ENCODE measurements around the gene CBFA2T3.

Gene CBFA2T3

DNA sequence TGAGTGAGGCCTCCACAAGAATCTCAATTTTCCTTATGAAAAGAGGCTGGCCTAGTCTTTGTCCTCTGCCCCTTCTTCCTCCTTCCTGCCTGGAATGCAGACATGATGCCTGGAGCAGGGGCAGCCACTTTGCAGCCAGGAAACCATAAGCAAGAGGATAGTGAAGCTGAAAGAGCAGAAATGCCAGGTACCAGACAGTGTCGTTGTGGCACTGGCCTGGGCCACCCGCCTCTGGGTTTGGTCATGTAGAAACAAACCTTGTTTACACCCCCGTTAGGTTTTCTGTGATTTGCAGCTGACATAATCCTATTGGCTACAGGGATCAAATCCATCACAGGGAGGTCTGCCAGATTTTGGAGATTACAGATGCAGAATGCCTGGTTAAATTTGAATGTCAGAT, 16.5 kb downstream of the CBFA2T3 start:
- Histone ChIP-seq H3K4me1 (peaks cover 41 to 83% (median 70%) of the 10 kb centered on the region in 10 experiments), H4K20me1 (peaks cover 53 to 92% (median 84%) of the 10 kb centered on the region in 11 experiments; a peak in 21 of 22 replicates), H3K4me3 (no peak overlapping the region), H3K27ac (no peak overlapping the region), H3K9ac (no peak overlapping the region), H3K4me2 (peak overlapping the region in 5 of 11 experiments; percentile 83 to 98 (median 95); a peak in 5 of 22 replicates), H3K36me3 (peaks cover 0 to 34% (median 27%) of the 10 kb centered on the region in 11 experiments; a peak in 18 of 22 replicates), H3K27me3 (peaks cover 0 to 67% (median 0%) of the 10 kb centered on the region in 11 experiments; a peak in 7 of 22 replicates), H3K9me3 (replicated peaks in 1 of 11) (peaks cover 0 to 10% (median 0%) of the 10 kb centered on the region in 11 experiments; a peak in 7 of 22 replicates)
- no peak for TF ChIP-seq Cebpa-rat (IDR thresholded peaks at IDR 0.05)

DNA sequence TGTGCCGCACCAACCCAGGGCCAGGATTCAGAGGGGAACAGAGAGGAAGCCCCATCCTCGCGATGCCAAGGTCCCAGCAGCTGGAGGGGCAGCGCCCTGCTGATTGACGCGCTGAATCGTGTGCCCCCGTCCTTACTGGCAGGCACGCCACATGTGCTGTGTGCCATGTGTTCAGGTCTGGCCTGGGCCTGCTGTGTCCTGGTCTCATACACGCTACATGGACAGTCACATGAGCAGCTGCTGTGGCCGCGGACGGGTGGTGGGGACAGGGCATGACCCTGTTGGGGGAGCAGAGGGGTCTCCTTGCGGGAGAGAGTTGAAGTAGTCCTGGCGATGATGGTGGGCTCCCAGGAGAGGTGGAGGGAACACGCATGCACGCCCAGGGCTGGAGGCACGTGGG, 18.0 kb downstream of the CBFA2T3 start:
- H3K4me2 ChIP-seq, result peak overlapping the region; percentile 83 to 99 (median 95)
- TF ChIP-seq Cebpa-rat (IDR thresholded peaks at IDR 0.05), result no peak
- H3K36me3 ChIP-seq, result peaks cover 0 to 31% (median 27%) of the 10 kb centered on the region in 11 experiments; a peak in 18 of 22 replicates
- H3K9ac ChIP-seq, result peak overlapping the region in 8 of 11 experiments; percentile 3 to 65 (median 43); a peak in 11 of 22 replicates
- peak overlapping the region in 6 of 11 experiments; percentile 2 to 65 (median 33); a peak in 6 of 22 replicates for H3K27ac ChIP-seq
- H3K4me3 ChIP-seq, result peak overlapping the region in 4 of 10 experiments; percentile 18 to 56 (median 30); a peak in 3 of 20 replicates
- H3K4me1 ChIP-seq, result peaks cover 37 to 73% (median 62%) of the 10 kb centered on the region in 10 experiments
- H3K27me3 ChIP-seq, result peaks cover 0 to 57% (median 0%) of the 10 kb centered on the region in 11 experiments; a peak in 7 of 22 replicates
- peaks cover 50 to 83% (median 76%) of the 10 kb centered on the region in 11 experiments; a peak in 21 of 22 replicates for H4K20me1 ChIP-seq
- peaks cover 0 to 10% (median 0%) of the 10 kb centered on the region in 11 experiments; a peak in 7 of 22 replicates for H3K9me3 ChIP-seq (replicated peaks in 1 of 11)

DNA sequence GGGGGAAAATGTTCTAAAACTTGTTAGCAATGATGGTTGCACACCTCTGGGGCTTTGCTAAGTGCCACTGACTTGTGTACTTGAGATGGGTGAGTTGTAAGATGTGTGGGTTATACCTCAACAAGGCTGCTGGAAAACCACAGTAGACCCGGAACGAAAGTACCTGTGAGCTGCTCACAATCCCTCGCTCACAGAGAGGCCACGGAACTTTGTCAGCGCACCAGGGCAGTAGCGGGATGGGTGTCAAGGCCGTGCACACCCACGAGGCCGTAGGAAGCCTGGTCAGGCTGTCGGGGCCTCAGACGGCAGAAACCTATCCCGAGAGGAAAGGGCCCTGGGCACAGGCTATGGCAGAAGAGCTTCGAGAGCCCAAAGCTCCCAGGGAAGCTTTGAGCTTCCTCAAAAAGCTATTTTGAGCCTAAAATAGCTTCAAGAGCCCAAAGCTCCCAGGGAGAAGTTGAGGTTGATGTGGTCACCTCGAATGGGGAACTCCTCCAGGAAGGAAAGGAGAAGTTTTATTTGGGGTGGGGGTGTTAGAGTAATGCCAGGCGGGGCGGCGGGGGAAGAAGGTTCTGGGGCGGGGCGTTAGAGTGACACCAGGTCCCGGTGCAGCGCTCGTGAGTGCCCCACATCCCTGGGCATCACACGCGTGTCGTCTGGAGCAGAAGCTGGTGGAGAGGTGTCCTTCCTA, 19.0 kb downstream of the CBFA2T3 start:
- H4K20me1 ChIP-seq, result peaks cover 60 to 83% (median 79%) of the 10 kb centered on the region in 11 experiments; a peak in 21 of 22 replicates
- peaks cover 0 to 10% (median 0%) of the 10 kb centered on the region in 11 experiments; a peak in 7 of 22 replicates for H3K9me3 ChIP-seq (replicated peaks in 1 of 11)
- H3K36me3 ChIP-seq, result peaks cover 0 to 23% (median 19%) of the 10 kb centered on the region in 11 experiments; a peak in 15 of 22 replicates
- TF ChIP-seq Cebpa-rat (IDR thresholded peaks at IDR 0.05), result no peak
- H3K27me3 ChIP-seq, result peaks cover 0 to 58% (median 0%) of the 10 kb centered on the region in 11 experiments; a peak in 7 of 22 replicates
- H3K4me2 ChIP-seq, result peak overlapping the region; percentile 83 to 99 (median 95)
- H3K27ac ChIP-seq, result peak overlapping the region in 10 of 11 experiments; percentile 19 to 70 (median 50); a peak in 16 of 22 replicates
- H3K9ac ChIP-seq, result peak overlapping the region; percentile 9 to 65 (median 43); a peak in 15 of 22 replicates
- peak overlapping the region in 8 of 10 experiments; percentile 28 to 56 (median 40); a peak in 12 of 20 replicates for H3K4me3 ChIP-seq
- peaks cover 37 to 72% (median 61%) of the 10 kb centered on the region in 10 experiments for H3K4me1 ChIP-seq

- H3K36me3 ChIP-seq, result peaks cover 0 to 19% (median 14%) of the 10 kb centered on the region in 11 experiments; a peak in 15 of 22 replicates
Observed at GRCh38 chr16:88957433-88957767, 19.6 kb downstream of the CBFA2T3 start.

GRCh38 chr16:88956546-88957432, 20.2 kb downstream of the CBFA2T3 start:
- peaks cover 0 to 14% (median 9%) of the 10 kb centered on the region in 11 experiments; a peak in 14 of 22 replicates for H3K36me3 ChIP-seq
- H3K4me2 ChIP-seq, result peak overlapping the region; percentile 83 to 99 (median 95)
- H3K27me3 ChIP-seq, result peaks cover 0 to 54% (median 0%) of the 10 kb centered on the region in 11 experiments; a peak in 7 of 22 replicates
- H3K4me1 ChIP-seq, result peaks cover 37 to 76% (median 62%) of the 10 kb centered on the region in 10 experiments
- peaks cover 0 to 10% (median 0%) of the 10 kb centered on the region in 11 experiments; a peak in 7 of 22 replicates for H3K9me3 ChIP-seq (replicated peaks in 1 of 11)
- peak overlapping the region in 9 of 11 experiments; percentile 3 to 70 (median 51); a peak in 15 of 22 replicates for H3K27ac ChIP-seq
- H3K4me3 ChIP-seq, result peak overlapping the region in 8 of 10 experiments; percentile 6 to 56 (median 40); a peak in 11 of 20 replicates
- peaks cover 72 to 83% (median 80%) of the 10 kb centered on the region in 11 experiments; a peak in 21 of 22 replicates for H4K20me1 ChIP-seq
- TF ChIP-seq Cebpa-rat (IDR thresholded peaks at IDR 0.05), result no peak
- H3K9ac ChIP-seq, result peak overlapping the region; percentile 6 to 65 (median 42); a peak in 16 of 22 replicates

More at GRCh38 chr16:88957433-88957767, 19.6 kb downstream of the CBFA2T3 start:
- H3K27me3 ChIP-seq, result peaks cover 0 to 54% (median 0%) of the 10 kb centered on the region in 11 experiments; a peak in 7 of 22 replicates
- peak overlapping the region; percentile 83 to 99 (median 95) for H3K4me2 ChIP-seq
- H3K4me1 ChIP-seq, result peaks cover 37 to 71% (median 59%) of the 10 kb centered on the region in 10 experiments
- peaks cover 0 to 10% (median 0%) of the 10 kb centered on the region in 11 experiments; a peak in 7 of 22 replicates for H3K9me3 ChIP-seq (replicated peaks in 1 of 11)
- peaks cover 66 to 83% (median 80%) of the 10 kb centered on the region in 11 experiments; a peak in 21 of 22 replicates for H4K20me1 ChIP-seq
- H3K4me3 ChIP-seq, result peak overlapping the region in 9 of 10 experiments; percentile 6 to 56 (median 39); a peak in 13 of 20 replicates
- no peak for TF ChIP-seq Cebpa-rat (IDR thresholded peaks at IDR 0.05)
- peak overlapping the region; percentile 6 to 65 (median 42); a peak in 17 of 22 replicates for H3K9ac ChIP-seq
- peak overlapping the region in 10 of 11 experiments; percentile 3 to 70 (median 52); a peak in 17 of 22 replicates for H3K27ac ChIP-seq

DNA sequence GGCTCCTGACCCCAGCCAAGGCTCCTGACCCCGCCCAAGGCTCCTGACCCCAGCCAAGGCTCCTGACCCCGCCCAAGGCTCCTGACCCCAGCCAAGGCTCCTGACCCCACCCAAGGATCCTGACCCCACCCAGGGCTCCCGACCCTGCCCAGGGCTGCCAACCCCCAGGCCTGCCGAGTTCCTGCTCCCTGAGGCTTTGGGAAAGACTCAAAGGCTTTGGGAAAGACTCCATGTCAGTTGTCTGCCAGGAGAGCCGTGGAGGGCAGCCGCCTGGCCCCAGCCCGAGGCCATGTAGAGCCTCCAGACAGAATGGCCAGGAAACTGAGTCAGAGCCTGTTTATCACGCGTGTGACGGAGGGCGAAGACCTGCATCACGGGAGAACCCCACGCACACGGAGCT, 21.1 kb downstream of the CBFA2T3 start:
- Histone ChIP-seq H3K27me3 (peaks cover 0 to 52% (median 0%) of the 10 kb centered on the region in 11 experiments; a peak in 7 of 22 replicates), H3K27ac (peak overlapping the region in 5 of 11 experiments; percentile 51 to 70 (median 60); a peak in 6 of 22 replicates), H3K36me3 (peaks cover 0 to 14% (median 8%) of the 10 kb centered on the region in 11 experiments; a peak in 11 of 22 replicates), H3K9me3 (replicated peaks in 1 of 11) (peaks cover 0 to 8% (median 0%) of the 10 kb centered on the region in 11 experiments; a peak in 5 of 22 replicates), H3K9ac (peak overlapping the region in 4 of 11 experiments; percentile 1 to 62 (median 28); a peak in 2 of 22 replicates), H3K4me2 (peak overlapping the region; percentile 83 to 99 (median 95)), H3K4me3 (no peak overlapping the region; a peak in 1 of 20 replicates), H4K20me1 (peaks cover 72 to 85% (median 82%) of the 10 kb centered on the region in 11 experiments; a peak in 21 of 22 replicates), H3K4me1 (peaks cover 37 to 76% (median 63%) of the 10 kb centered on the region in 10 experiments)
- TF ChIP-seq Cebpa-rat (IDR thresholded peaks at IDR 0.05), result no peak

- peaks cover 0 to 8% (median 0%) of the 10 kb centered on the region in 11 experiments; a peak in 2 of 22 replicates for H3K36me3 ChIP-seq
- no peaks in the 10 kb centered on the region for H3K9me3 ChIP-seq (replicated peaks in 1 of 11)
- H4K20me1 ChIP-seq, result peaks cover 61 to 81% (median 76%) of the 10 kb centered on the region in 11 experiments
- H3K4me3 ChIP-seq, result no peak overlapping the region
- H3K27me3 ChIP-seq, result peaks cover 0 to 42% (median 0%) of the 10 kb centered on the region in 11 experiments; a peak in 5 of 22 replicates
- peak overlapping the region in 1 of 11 experiments; percentile 2; a peak in 1 of 22 replicates for H3K9ac ChIP-seq
- H3K4me1 ChIP-seq, result peaks cover 25 to 59% (median 47%) of the 10 kb centered on the region in 10 experiments
- H3K4me2 ChIP-seq, result peak overlapping the region in 5 of 11 experiments; percentile 12 to 30 (median 24); a peak in 5 of 22 replicates
- no peak overlapping the region for H3K27ac ChIP-seq
- no peak for TF ChIP-seq Cebpa-rat (IDR thresholded peaks at IDR 0.05)
Observed at GRCh38 chr16:88953003-88953690, 23.9 kb downstream of the CBFA2T3 start.

All from BLaER1 treated with 17β-estradiol and CSF1 and Interleukin-3, amounts not matched to agents 10 nM and 100 nM (cell line).